Measurements from ENCODE around the gene MIB2.
A peak's percentile ranks its signal among the peaks of the same experiment; 100 is the strongest.
"Not testable (repeated sequence)": the region's sequence is repeated elsewhere in the genome, so short reads cannot be mapped to it uniquely, and the experiment has no call there.

Gene MIB2

DNA sequence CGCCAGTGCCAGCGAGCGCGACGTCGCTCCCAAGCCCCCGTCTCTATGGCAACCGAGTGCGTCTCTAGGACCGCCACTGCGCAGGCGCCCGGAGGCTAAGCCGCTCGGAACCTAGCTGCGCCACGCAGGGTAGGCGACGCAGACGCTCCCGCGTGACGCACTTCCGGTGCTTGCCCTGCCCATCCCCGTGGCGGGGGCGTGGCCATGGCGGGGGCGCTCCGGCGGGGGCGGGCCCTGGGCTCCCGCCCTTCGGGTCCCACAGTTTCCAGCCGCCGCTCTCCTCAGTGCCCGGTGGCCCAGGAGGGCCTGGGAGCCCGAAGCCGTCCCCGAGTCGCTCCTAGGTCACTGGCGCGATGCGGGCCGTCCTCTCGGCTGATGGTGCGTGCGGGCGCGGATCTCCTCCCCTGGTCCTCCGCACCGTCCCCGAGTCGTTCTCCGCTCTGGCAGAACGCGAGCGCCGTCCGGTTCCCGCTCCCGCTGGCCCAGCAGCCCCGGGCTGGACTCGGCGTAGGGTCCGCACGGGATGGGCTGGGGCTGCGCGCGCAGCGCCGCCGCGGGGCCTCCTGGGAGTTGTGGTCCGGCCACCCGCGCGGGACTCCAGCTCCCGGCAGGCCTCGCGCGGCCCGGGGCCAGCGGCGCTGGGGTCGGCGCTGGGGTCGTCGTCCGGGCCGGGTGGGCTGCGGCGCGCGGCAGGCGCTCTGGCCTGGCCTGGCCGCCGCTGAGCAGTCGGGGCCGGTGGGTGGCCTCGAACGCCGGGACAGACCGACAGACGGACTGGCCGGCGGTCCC lies at the start of gene MIB2:
Gene MIB2, plus strand, starts transcription at position 245 of the 789 bp plus-strand sequence. CDS start 7,953 bp downstream, outside the sequence.
- peak; percentile 100 for DNase-seq

DNA sequence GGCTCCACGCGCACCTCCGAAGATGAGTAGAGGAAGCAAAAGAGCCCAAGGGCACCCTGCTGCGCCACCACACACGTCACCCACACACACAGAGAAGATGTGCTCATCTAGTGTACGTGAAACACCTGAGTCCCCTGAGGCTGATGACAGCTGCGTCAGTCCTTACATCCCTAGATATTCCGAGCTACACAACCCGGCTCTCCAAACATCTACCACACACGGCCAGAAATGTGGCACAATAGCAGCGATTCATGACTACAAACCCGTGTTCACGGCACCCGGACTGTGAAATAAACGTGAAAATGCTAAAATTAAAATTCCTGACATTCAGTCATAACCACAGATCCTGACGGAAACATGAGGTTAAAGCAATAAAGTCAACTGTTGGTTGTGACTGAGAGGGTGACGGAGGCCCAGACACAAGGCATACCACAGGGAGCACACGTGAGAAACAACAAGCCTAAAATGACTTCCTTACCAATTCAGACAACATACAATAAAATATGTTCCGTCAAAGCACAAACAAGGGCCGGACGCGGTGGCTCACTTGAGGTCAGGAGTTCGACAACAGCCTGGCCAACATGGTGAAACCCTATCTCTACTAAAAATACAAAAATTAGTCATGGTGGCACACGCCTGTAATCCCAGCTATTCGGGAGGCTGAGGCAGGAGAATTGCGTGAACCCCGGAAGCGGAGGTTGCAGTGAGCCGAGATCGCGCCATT lies 48.0 kb upstream of the MIB2 start:
- no peak for DNase-seq

- no peak for DNase-seq
Observed at GRCh38 chr1:1567891-1568291, 47.4 kb upstream of the MIB2 start.

DNA sequence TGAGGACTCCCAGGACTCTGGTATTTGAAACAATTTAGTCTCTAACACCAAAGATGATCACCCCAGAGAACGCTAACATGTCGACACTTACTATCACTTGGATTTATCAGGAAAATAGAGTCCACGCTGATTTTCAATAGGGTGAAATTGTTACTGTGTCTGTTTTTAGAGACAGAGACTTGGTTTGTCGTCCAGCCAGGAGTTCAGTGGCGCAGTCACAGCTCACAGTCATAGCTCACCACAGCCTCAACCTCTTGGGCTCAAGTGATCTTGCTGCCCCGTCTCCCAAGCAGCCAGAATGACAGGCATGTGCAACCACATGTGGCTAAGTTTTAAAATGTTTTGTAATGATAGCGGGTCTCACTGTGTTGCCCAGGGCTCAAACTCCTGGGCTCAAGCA lies 46.0 kb upstream of the MIB2 start:
- DNase-seq, result no peak

- DNase-seq, result peak; percentile 92
Observed at GRCh38 chr1:1573843-1574720, 41.2 kb upstream of the MIB2 start.

DNA sequence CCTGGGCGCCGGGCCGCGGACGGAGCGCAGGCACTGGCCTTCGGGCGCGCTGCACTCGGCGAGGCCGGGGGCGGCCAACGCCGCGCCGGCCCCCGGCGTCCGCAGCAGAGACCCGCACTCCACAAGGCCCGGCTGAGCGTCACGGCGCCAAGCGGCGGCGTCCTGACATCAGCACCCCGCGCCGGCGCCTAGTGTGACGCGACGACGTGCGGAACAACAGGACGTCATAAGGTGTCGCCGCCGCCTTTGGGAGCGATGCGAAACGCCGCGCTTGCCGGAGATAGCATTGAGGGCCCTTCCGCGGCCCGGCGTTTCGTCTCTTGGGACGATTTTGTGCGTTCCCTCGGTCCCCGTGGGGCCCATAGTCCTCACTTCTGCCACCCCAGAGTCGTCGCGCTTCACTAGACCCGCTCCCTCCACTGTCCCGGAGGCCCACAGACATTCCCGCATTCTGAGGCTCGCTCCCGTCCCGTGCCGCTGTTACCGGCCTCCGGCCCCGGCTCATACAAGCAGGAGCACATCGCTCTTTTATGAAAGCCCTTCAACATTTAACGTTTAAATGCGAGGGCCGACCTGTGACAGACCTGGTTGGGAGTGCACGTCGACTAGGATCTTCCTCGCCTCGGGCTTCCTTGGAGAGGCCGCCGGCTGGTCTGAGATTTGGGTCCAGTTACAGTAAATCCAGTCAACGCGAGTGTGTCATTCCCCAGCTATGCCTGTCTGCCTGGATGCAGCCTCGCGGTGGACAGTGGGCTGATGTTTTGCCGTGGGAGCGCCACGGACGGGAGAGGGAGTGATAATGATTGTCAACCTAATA lies 40.4 kb upstream of the MIB2 start, which contains the start of gene SSU72:
Gene SSU72, minus strand, starts transcription at position 143 of the 817 bp plus-strand sequence. CDS start 306 bp downstream, outside the sequence.
- DNase-seq, result peak; percentile 99

DNA sequence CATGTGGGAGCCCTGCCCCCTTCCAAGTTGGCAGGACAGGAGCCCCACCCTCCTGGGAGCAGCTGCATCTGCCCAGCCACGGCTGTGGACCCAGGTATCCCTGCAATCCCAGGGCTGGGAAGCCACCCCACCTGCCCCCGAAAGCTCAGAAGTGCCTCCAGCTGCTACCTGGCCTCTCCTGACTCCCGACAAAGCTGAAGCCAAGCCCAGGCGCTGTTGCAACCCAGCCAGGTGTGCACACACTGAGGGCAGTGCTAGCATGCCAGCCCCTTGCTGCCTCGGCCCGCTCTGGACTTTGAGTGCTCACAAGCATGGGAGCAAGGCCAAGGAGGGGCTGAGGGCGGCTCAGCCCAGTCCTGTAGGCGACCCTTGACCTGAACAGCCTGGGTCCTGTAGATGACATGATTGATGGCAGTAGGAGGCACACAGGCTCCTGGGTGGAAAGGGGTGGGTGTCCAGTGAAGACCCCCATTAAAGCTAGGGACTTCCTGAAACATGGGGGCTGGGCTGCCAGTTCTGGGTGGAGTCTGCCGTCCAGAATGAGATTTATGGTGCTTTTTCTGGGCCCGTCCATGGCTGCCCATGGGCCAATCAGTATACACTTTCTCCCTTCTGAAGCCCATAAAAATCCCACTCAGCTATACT lies 37.8 kb upstream of the MIB2 start:
- peak; percentile 82 for DNase-seq

DNA sequence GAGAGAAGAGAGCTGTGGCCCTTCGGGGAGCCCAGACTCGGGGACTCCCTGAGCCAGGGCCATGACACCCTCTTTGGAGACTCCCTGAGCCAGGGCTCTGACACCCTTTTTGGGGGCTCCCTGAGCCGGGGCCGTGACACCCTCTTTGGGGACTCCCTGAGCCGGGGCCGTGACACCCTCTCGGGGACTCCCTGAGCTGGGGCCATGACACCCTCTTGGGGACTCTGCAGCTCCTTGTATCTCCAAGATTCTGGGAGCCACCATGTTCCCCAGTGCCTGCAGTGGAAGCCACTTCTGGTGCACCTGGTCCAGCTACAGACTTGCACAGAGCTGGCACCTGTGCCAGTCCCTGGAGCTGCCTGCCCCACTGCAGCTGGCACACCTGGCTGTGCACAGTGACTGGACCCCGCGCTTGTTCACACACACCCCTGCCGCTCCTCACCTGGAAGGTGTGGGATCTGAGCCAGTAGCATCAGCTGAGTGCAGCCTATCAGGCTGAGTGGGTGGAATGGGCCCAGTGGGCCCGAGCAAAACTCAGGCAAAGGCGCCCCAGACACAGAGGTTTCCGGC lies 36.8 kb upstream of the MIB2 start:
- no peak for DNase-seq

GRCh38 chr1:1582585-1583346 lies 32.5 kb upstream of the MIB2 start:
- DNase-seq, result no peak

DNA sequence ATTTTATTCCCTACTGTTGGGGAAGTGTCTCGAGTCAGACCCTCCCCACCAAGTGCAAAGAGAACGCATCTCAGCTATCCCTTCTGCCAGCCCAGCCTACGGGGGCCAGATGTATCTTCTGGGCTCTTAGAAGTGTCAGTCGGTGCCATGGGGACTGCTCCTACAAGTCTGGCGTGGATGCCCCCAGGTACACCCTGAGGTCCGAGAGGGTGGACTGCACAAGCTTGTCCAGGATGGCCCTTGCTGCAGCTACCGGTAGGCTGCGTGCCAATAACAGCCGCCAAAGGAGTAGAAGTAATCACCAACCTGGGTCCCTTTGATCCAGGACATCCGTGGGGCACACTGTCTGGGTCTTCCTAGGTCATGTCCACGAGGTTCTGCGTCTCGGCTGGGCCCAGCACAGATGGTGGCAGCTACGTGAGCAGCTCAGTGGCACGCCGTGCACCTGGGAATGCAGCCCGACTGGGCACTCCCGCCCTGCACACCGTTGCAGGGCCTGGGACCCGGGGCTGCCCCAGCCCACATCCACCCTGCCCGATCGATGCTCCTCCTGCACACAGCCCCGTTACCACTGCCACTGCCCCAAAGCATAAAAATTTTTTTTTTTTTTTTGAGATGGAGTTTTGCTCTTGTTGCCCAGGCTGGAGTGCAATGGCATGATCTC lies 31.8 kb upstream of the MIB2 start:
- no peak for DNase-seq

GRCh38 chr1:1591452-1591851 lies 23.8 kb upstream of the MIB2 start:
- DNase-seq, result no peak

DNA sequence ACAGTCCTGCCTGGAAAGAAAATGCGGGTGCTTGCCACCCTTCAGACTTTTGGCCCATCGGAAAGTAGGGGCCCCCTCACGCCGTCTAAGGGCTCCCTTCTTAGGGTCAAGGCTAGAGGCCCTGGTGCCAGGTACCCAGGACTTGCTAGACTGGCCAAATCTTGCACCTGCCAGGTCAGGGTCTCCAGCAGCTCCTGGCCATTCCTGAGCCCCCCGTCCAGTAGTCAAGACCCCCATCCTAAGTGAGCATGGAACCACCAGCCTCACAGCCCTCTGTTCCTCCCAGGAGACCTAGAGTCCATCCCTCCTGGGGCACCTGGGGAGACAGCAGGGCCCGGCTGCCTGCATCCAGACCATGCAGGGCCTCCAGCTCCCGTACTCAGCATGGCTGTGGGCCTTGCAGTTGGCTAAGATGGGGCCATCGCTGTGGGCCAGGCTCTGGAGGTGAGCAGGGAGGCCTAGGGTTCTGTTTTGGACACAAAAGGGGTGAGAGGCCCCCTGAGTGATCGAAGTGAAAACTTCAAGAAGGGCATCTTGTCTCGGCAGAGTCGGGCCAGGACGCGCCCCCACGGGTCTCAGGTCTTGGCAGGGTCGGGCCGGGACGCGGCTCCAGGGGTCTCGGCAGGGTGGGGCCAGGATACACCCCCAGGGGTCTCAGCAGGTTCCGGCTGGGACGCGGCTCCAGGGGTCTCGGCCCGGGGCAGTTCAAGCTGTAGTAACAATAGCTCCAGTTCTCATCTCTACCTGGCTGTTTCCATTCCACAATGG lies 21.3 kb upstream of the MIB2 start:
- no peak for DNase-seq

DNA sequence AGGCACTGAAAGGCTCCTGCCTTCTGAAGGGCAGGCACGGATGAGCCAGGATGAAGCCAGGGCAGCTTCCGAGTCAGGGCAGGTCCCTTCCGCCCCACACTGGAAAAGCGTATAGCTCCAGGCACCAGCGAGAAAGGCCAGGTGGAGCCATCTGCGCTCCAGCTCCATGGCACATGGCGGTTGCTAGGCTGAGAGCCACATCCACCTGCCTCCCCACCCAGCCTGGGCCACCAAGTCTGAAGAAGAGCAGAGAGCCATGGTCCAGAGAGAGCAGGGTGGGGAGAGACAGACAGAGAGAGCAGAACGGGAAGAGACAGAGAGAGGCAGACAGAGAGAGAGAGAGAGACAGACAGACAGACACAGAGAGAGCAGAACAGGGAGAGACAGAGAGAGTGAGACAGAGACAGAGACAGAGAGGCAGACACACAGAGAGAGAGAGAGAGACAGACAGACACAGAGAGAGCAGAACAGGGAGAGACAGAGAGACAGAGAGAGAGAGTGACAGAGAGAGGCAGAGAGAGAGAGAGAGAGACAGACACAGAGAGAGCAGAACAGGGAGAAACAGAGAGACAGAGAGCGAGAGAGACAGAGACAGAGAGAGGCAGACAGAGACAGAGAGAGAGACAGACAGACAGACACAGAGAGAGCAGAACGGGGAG lies 20.6 kb upstream of the MIB2 start:
- peak; percentile 91 for DNase-seq

- DNase-seq, result not testable (repeated sequence)
Observed at GRCh38 chr1:1595341-1595740, 20.0 kb upstream of the MIB2 start.

GRCh38 chr1:1596493-1597274 lies 18.6 kb upstream of the MIB2 start:
- DNase-seq, result no peak

GRCh38 chr1:1597275-1597930 lies 17.9 kb upstream of the MIB2 start:
- DNase-seq, result peak; percentile 71

GRCh38 chr1:1598051-1598719 lies 17.1 kb upstream of the MIB2 start:
- DNase-seq, result no peak
